ENCODE data around the gene NADSYN1. TPM values are rescaled to one million over a fixed set of nuclear protein-coding genes. Genes with fewer than 3 reads are reported as not detected.

Gene NADSYN1
- total and polyA plus RNA-seq, 4 donors, result 22.7 to 137 (median 70.2) TPM

- ATAC-seq (ENCODE audit: low FRiP score) (no peak), DNase-seq (no peak)
- Histone ChIP-seq H3K4me3 (ENCODE audit: low read length in 2 of 2) (no peak overlapping the region), H3K9me3 (ENCODE audit: control insufficient read depth, low read length) (no peaks in the 10 kb centered on the region), H3K4me1 (ENCODE audit: control insufficient read depth in 1 of 2, insufficient read depth in 2 of 2, low read length in 2 of 2) (no peaks in the 10 kb centered on the region), H3K36me3 (ENCODE audit: control insufficient read depth in 1 of 2, insufficient read depth in 2 of 2, low read length in 1 of 2) (no peaks in the 10 kb centered on the region), H3K27ac (ENCODE audit: low read depth in 1 of 2, low read length in 2 of 2) (no peak overlapping the region), H3K27me3 (ENCODE audit: control insufficient read depth in 1 of 2, insufficient read depth in 2 of 2, low read length in 1 of 2) (no peaks in the 10 kb centered on the region)
- intact Hi-C loops (cut with DNase I), result no loop called here
- WGBS, 2 donors, result 95% methylated on average over 6 of the region's 6 CpGs
These were observed 23.3 kb upstream of the NADSYN1 start for GRCh38 chr11:71429701-71430100.

DNA sequence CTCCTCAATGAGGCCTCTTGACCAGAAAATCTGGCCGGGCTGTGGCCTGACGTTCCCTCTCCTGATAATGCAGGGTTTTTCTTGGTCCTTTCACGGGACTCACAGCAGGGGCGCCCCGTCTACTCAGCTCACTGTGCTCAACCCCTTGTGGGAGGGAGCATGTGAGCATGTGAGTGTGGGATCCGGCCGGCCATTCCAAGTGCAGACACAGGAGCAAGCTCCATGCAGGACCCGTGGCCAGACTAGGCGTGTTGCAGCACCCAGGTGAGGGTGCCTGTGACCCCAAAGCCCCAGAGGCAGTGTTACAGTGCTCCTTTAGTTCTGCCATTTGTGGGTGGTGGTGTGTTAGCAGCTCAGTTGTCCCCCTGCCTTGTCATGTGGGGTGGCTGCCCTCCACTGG is 22.8 kb upstream of the NADSYN1 start:
- Histone ChIP-seq H3K4me3 (ENCODE audit: low read length in 2 of 2) (no peak overlapping the region), H3K4me1 (ENCODE audit: control insufficient read depth in 1 of 2, insufficient read depth in 2 of 2, low read length in 2 of 2) (no peaks in the 10 kb centered on the region), H3K9me3 (ENCODE audit: control insufficient read depth, low read length) (no peaks in the 10 kb centered on the region), H3K27me3 (ENCODE audit: control insufficient read depth in 1 of 2, insufficient read depth in 2 of 2, low read length in 1 of 2) (no peaks in the 10 kb centered on the region), H3K27ac (ENCODE audit: low read depth in 1 of 2, low read length in 2 of 2) (no peak overlapping the region), H3K36me3 (ENCODE audit: control insufficient read depth in 1 of 2, insufficient read depth in 2 of 2, low read length in 1 of 2) (no peaks in the 10 kb centered on the region)
- no peak for DNase-seq
- WGBS, 2 donors, result 95 to 96% methylated on average over 9 of the region's 9 CpGs
- intact Hi-C loops (cut with DNase I), result no loop called here
- no peak for ATAC-seq (ENCODE audit: low FRiP score)

DNA sequence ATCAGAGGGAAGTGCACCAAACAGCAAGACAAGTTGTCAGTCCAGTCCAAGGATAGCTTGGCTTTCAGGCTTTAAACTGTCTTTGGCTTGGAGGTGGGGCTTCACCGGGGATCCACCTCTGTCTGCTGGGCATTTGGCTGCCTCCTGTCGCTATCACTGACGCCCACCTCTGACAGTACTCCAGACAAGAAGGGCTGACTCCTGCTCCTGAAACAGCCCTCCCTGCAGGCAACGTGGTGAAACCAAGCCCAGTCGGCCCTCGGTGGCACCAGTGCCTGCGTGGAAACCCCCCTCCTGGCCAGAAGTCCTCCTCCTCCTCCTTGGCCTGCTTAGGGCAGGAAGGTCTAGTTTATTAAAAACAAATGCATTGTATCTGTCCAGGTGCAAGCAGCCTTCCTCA is 21.7 kb upstream of the NADSYN1 start:
- Histone ChIP-seq H3K27ac (ENCODE audit: low read depth in 1 of 2, low read length in 2 of 2) (no peak overlapping the region), H3K4me1 (ENCODE audit: control insufficient read depth in 1 of 2, insufficient read depth in 2 of 2, low read length in 2 of 2) (no peaks in the 10 kb centered on the region), H3K9me3 (ENCODE audit: control insufficient read depth, low read length) (no peaks in the 10 kb centered on the region), H3K4me3 (ENCODE audit: low read length in 2 of 2) (no peak overlapping the region), H3K27me3 (ENCODE audit: control insufficient read depth in 1 of 2, insufficient read depth in 2 of 2, low read length in 1 of 2) (no peaks in the 10 kb centered on the region), H3K36me3 (ENCODE audit: control insufficient read depth in 1 of 2, insufficient read depth in 2 of 2, low read length in 1 of 2) (no peaks in the 10 kb centered on the region)
- intact Hi-C loops (cut with DNase I), result no loop called here
- ATAC-seq (ENCODE audit: low FRiP score), result no peak
- DNase-seq, result no peak
- 54 to 73% methylated on average over 7 of the region's 7 CpGs for WGBS, 2 donors

DNA sequence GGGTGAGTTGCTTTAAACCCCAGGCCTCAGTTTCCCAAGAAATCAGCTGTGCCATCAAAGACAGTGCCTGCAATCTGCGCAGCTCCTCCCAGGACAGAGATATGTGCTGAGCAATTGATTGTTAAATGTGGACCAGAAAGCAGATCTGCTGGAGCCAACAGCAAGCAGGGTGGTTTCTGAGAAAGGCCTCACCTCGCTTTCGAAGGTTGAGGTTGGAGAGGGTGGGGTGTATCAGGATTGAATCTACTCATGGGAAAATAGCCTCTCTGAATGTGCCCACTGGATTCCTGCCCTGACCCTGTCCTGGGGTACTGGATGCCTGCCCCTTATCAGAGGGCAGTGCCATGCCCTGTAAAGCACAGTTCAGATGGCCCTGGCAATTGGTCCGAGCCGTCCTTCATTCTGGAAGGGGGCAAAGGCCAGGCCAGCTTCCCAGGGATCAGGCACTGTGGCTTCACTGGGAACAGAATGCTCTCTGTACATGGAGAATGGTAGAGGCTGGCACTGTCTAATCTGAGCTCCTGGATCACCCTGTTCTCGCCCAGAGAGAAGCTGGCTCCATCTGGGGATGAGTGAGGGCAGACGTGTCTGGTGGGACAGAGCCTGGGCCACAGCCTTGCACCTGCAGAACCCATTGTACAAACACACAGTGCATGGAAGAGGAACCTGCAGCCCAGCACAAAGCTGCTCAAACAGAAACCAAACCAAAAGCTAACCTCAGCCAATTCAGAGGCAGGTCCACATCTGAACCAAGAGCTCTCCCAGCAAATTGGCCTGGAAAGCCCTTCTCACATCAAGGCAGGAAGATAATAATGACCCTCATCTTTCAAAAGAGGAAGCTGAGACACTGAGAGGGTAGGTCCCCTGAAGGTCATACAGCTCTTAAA is 20.0 kb upstream of the NADSYN1 start:
- ATAC-seq (ENCODE audit: low FRiP score), result no peak
- intact Hi-C loops (cut with DNase I), result no loop called here
- H3K36me3 ChIP-seq (ENCODE audit: control insufficient read depth in 1 of 2, insufficient read depth in 2 of 2, low read length in 1 of 2), result peaks cover 0 to 3% of the 10 kb centered on the region in 2 donors
- no peak overlapping the region for H3K27ac ChIP-seq (ENCODE audit: low read depth in 1 of 2, low read length in 2 of 2)
- no peaks in the 10 kb centered on the region for H3K27me3 ChIP-seq (ENCODE audit: control insufficient read depth in 1 of 2, insufficient read depth in 2 of 2, low read length in 1 of 2)
- no peak overlapping the region for H3K4me3 ChIP-seq (ENCODE audit: low read length in 2 of 2)
- no peak for DNase-seq
- no peaks in the 10 kb centered on the region for H3K9me3 ChIP-seq (ENCODE audit: control insufficient read depth, low read length)
- no peaks in the 10 kb centered on the region for H3K4me1 ChIP-seq (ENCODE audit: control insufficient read depth in 1 of 2, insufficient read depth in 2 of 2, low read length in 2 of 2)
- 91 to 97% methylated on average over 7 of the region's 7 CpGs for WGBS, 2 donors

DNA sequence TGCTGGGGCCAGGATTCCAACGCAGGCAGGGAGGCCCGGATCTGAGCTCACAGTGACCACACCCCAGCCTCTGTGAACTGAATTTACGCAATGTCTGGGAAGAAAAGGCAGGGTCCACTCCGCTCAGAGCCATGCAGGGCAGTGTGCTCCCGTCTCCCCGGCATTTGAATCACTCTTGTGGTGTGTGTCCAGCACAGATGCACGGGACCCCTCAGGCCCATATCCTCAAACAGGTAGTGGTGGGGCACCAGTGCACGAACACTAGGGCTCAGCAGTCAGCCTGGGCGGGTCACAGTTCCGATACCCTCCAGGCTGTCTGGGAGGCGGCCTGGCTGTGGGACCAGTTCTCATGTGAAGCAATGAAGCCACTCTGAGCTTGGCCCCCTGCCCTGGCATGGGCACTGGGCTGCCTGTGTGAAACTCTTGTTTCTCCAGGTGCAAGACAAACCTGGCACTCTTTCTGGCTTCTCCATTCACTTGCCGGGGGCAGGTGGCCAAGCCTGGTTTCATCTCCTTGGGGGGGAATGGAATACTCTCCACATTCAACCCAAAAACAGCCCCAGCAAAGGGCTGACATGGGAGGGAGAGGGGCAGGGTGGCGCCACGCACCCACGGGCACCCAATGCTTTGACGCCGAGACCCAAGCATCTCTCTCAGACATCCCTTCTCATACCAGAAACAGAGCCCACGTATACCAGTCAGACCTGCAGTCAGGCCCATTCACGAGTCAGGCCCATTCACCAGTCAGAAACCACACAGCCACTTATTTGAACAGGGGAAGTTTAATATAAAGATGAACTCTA is 19.2 kb upstream of the NADSYN1 start:
- peak; percentile 65 for ATAC-seq (ENCODE audit: low FRiP score)
- peak in 1 of 2 donors; percentile 80 for DNase-seq
- Histone ChIP-seq H3K36me3 (ENCODE audit: control insufficient read depth in 1 of 2, insufficient read depth in 2 of 2, low read length in 1 of 2) (peaks cover 0 to 3% of the 10 kb centered on the region in 2 donors), H3K4me1 (ENCODE audit: control insufficient read depth in 1 of 2, insufficient read depth in 2 of 2, low read length in 2 of 2) (no peaks in the 10 kb centered on the region), H3K9me3 (ENCODE audit: control insufficient read depth, low read length) (no peaks in the 10 kb centered on the region), H3K27ac (ENCODE audit: low read depth in 1 of 2, low read length in 2 of 2) (no peak overlapping the region), H3K4me3 (ENCODE audit: low read length in 2 of 2) (no peak overlapping the region), H3K27me3 (ENCODE audit: control insufficient read depth in 1 of 2, insufficient read depth in 2 of 2, low read length in 1 of 2) (no peaks in the 10 kb centered on the region)
- 92% methylated on average over 19 of the region's 19 CpGs for WGBS, 2 donors
- intact Hi-C loops (cut with DNase I), result no loop called here

GRCh38 chr11:71434576-71435130 is 18.4 kb upstream of the NADSYN1 start:
- DNase-seq (peak in 1 of 2 donors; percentile 66), ATAC-seq (ENCODE audit: low FRiP score) (no peak)
- H3K36me3 ChIP-seq (ENCODE audit: control insufficient read depth in 1 of 2, insufficient read depth in 2 of 2, low read length in 1 of 2), result peaks cover 0 to 3% of the 10 kb centered on the region in 2 donors
- H3K4me1 ChIP-seq (ENCODE audit: control insufficient read depth in 1 of 2, insufficient read depth in 2 of 2, low read length in 2 of 2), result no peaks in the 10 kb centered on the region
- H3K4me3 ChIP-seq (ENCODE audit: low read length in 2 of 2), result no peak overlapping the region
- intact Hi-C loops (cut with DNase I), result no loop called here
- WGBS, 2 donors, result 83 to 93% methylated on average over 18 of the region's 18 CpGs
- no peak overlapping the region for H3K27ac ChIP-seq (ENCODE audit: low read depth in 1 of 2, low read length in 2 of 2)
- H3K9me3 ChIP-seq (ENCODE audit: control insufficient read depth, low read length), result no peaks in the 10 kb centered on the region
- H3K27me3 ChIP-seq (ENCODE audit: control insufficient read depth in 1 of 2, insufficient read depth in 2 of 2, low read length in 1 of 2), result no peaks in the 10 kb centered on the region

GRCh38 chr11:71435278-71435951 is 17.6 kb upstream of the NADSYN1 start:
- ATAC-seq (ENCODE audit: low FRiP score), result no peak
- Histone ChIP-seq H3K36me3 (ENCODE audit: control insufficient read depth in 1 of 2, insufficient read depth in 2 of 2, low read length in 1 of 2) (peaks cover 0 to 3% of the 10 kb centered on the region in 2 donors), H3K27me3 (ENCODE audit: control insufficient read depth in 1 of 2, insufficient read depth in 2 of 2, low read length in 1 of 2) (no peaks in the 10 kb centered on the region), H3K4me3 (ENCODE audit: low read length in 2 of 2) (no peak overlapping the region), H3K4me1 (ENCODE audit: control insufficient read depth in 1 of 2, insufficient read depth in 2 of 2, low read length in 2 of 2) (no peaks in the 10 kb centered on the region), H3K27ac (ENCODE audit: low read depth in 1 of 2, low read length in 2 of 2) (no peak overlapping the region), H3K9me3 (ENCODE audit: control insufficient read depth, low read length) (no peaks in the 10 kb centered on the region)
- intact Hi-C loops (cut with DNase I), result no loop called here
- 94 to 96% methylated on average over 39 of the region's 39 CpGs for WGBS, 2 donors
- DNase-seq, result peak in 1 of 2 donors; percentile 75

DNA sequence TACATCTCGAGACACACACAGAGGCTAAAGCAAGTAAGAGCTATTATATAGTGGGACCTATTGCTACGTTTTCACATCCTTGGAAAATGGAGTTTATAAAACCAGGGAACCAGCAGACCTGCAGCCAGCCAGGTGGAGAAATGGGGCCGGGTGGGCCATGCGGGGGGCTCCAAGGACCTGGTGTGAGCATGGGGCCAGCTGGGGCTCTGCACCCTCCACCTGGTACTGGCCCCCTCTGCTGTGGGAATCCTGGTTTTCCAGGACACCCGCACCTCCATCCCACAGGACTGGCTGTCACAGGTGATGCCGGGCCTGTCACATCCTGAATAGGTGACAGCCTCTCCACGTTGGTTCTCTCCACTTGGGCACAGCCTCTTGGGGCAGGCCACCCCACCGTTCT is 16.1 kb upstream of the NADSYN1 start:
- Histone ChIP-seq H3K4me1 (ENCODE audit: control insufficient read depth in 1 of 2, insufficient read depth in 2 of 2, low read length in 2 of 2) (no peaks in the 10 kb centered on the region), H3K9me3 (ENCODE audit: control insufficient read depth, low read length) (no peaks in the 10 kb centered on the region), H3K36me3 (ENCODE audit: control insufficient read depth in 1 of 2, insufficient read depth in 2 of 2, low read length in 1 of 2) (peaks cover 0 to 3% of the 10 kb centered on the region in 2 donors), H3K27ac (ENCODE audit: low read depth in 1 of 2, low read length in 2 of 2) (no peak overlapping the region), H3K27me3 (ENCODE audit: control insufficient read depth in 1 of 2, insufficient read depth in 2 of 2, low read length in 1 of 2) (no peaks in the 10 kb centered on the region), H3K4me3 (ENCODE audit: low read length in 2 of 2) (no peak overlapping the region)
- no peak for DNase-seq
- ATAC-seq (ENCODE audit: low FRiP score), result no peak
- intact Hi-C loops (cut with DNase I), result no loop called here
- 91 to 95% methylated on average over 8 of the region's 8 CpGs for WGBS, 2 donors
